Astrocyte (in vitro differentiated cells and primary cell): ENCODE results near the gene SH2B2. TPM values are rescaled to one million over a fixed set of nuclear protein-coding genes. Genes with fewer than 3 reads are reported as not detected.

ENCODE experiments used
- DNase-seq: peaks from one replicate; pipeline ENCODE4 v3.0.0-alpha.2; 2010; ENCODE audit warnings: low read depth
- FAIRE-seq: peaks from 2 replicates; lab custom pipeline; 2011; peaks lifted over from hg19 to GRCh38; lab: Jason Lieb, UNC
- H2AFZ ChIP-seq: 2 replicates; pipeline ENCODE4 v1.6.0; 2012; ENCODE audit warnings: low read depth, low read length, inconsistent platforms
- H3K27ac ChIP-seq: 2 replicates; pipeline ENCODE4 v1.5.1; 2011; ENCODE audit warnings: low read depth, low read length, inconsistent platforms
- H3K27me3 ChIP-seq: 2 replicates; pipeline ENCODE4 v1.6.0; 2011; ENCODE audit warnings: low read length, inconsistent platforms; ENCODE audit not compliant: insufficient read depth
- H3K36me3 ChIP-seq: 2 replicates; pipeline ENCODE4 v1.5.1; 2011; ENCODE audit warnings: low read length, inconsistent platforms; ENCODE audit not compliant: insufficient read depth
- H3K4me1 ChIP-seq: 2 replicates; pipeline ENCODE4 v1.5.1; 2011; ENCODE audit warnings: low read length, inconsistent platforms; ENCODE audit not compliant: insufficient read depth
- H3K4me2 ChIP-seq: 2 replicates; pipeline ENCODE4 v1.6.0; 2012; ENCODE audit warnings: low read length, inconsistent platforms
- H3K4me3 ChIP-seq: 2 replicates; pipeline ENCODE4 v1.5.1; 2011; ENCODE audit warnings: low read depth, mild to moderate bottlenecking, low read length, inconsistent platforms; ENCODE audit not compliant: insufficient read depth
- H3K79me2 ChIP-seq: 2 replicates; pipeline ENCODE4 v1.6.0; 2012; ENCODE audit warnings: mild to moderate bottlenecking, low read length, inconsistent platforms; ENCODE audit not compliant: insufficient read depth
- H3K9ac ChIP-seq: 2 replicates; pipeline ENCODE4 v1.6.0; 2012; ENCODE audit warnings: mild to moderate bottlenecking, low read length, inconsistent platforms
- H3K9me3 ChIP-seq: 2 replicates; pipeline ENCODE4 v1.5.1; 2012; ENCODE audit warnings: low read depth, mild to moderate bottlenecking, low read length, inconsistent platforms; ENCODE audit not compliant: insufficient read depth
- H4K20me1 ChIP-seq: 2 replicates; pipeline ENCODE4 v1.6.0; 2012; ENCODE audit warnings: low read length, inconsistent platforms; ENCODE audit not compliant: insufficient read depth
- H3K27ac Mint-ChIP-seq: one replicate; pipeline ENCODE4 v1.8.0; 2021; ENCODE audit warnings: mild to moderate bottlenecking, mixed read lengths; ENCODE audit not compliant: unreplicated experiment
- H3K27me3 Mint-ChIP-seq: one replicate; pipeline ENCODE4 v1.8.0; 2021; ENCODE audit warnings: low read depth, mixed read lengths; ENCODE audit not compliant: unreplicated experiment
- H3K36me3 Mint-ChIP-seq: one replicate; pipeline ENCODE4 v1.8.0; 2021; ENCODE audit warnings: low read depth, mixed read lengths; ENCODE audit not compliant: unreplicated experiment
- H3K4me1 Mint-ChIP-seq: one replicate; pipeline ENCODE4 v1.8.0; 2021; ENCODE audit warnings: low read depth, mixed read lengths; ENCODE audit not compliant: unreplicated experiment
- H3K4me3 Mint-ChIP-seq: one replicate; pipeline ENCODE4 v1.8.0; 2021; ENCODE audit warnings: mild to moderate bottlenecking, moderate library complexity, mixed read lengths; ENCODE audit not compliant: unreplicated experiment
- H3K9me3 Mint-ChIP-seq: one replicate; pipeline ENCODE4 v1.8.0; 2021; ENCODE audit warnings: mild to moderate bottlenecking, mixed read lengths; ENCODE audit not compliant: unreplicated experiment
- EZH2 ChIP-seq: IDR thresholded peaks from 2 replicates; pipeline ENCODE4 v1.6.1; 2012; ENCODE audit warnings: mild to moderate bottlenecking, low read length, inconsistent platforms; ENCODE audit not compliant: insufficient read depth
- total RNA-seq: library from RNA; stranded (reverse); gene quantifications from 2 replicates; pipeline ENCODE4 v1.2.1, GENCODE V29; 2021
- TF ChIP-seq, protein P1 (sequence below): IDR thresholded peaks from 2 replicates; pipeline ENCODE4 v1.5.1; 2011; ENCODE audit warnings: low read depth, mild to moderate bottlenecking, inconsistent platforms, low read length, moderate library complexity; ENCODE audit not compliant: insufficient read depth

The SH2B2 gene
- total RNA-seq, 1 donor from 2014 or later = 5.6 TPM

DNA sequence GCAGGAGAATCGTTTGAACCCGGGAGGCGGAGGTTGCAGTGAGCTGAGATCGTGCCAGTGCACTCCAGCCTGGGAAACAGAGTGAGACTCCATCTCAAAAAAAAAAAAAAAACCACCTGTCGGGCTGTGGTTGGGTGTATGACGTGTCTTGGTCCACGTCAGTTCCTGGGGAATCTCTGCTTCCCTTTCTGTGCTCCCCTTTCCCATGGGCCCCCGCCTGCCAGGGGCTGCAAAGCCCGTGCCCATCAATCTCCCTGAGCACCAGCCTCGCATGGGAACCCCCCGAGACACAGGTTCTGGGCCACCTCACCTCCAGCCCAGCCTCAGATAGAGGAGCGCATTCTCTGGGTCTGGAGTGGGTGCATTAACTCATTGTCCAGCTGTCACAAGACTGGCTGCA, 2.3 kb upstream of the SH2B2 start:
- Histone ChIP-seq H4K20me1 (peaks cover 17% of the 10 kb centered on the region), H3K9me3 (no peaks in the 10 kb centered on the region), H3K27me3 (no peaks in the 10 kb centered on the region), H3K4me2 (no peak overlapping the region), H3K36me3 (no peaks in the 10 kb centered on the region), H2AFZ (no peak overlapping the region), H3K4me3 (no peak overlapping the region), H3K9ac (no peak overlapping the region), H3K4me1 (peaks cover 20% of the 10 kb centered on the region), H3K79me2 (no peaks in the 10 kb centered on the region), H3K27ac (no peak overlapping the region)
- Mint-ChIP-seq H3K4me1 (no peaks in the 10 kb centered on the region), H3K4me3 (peak overlapping the region; percentile 60), H3K27ac (no peak overlapping the region), H3K36me3 (no peaks in the 10 kb centered on the region), H3K27me3 (peaks cover 10% of the 10 kb centered on the region), H3K9me3 (no peaks in the 10 kb centered on the region)
- DNase-seq = no peak
- no peak for FAIRE-seq
- TF ChIP-seq EZH2 = no peak
- TF ChIP-seq, protein P1, sequence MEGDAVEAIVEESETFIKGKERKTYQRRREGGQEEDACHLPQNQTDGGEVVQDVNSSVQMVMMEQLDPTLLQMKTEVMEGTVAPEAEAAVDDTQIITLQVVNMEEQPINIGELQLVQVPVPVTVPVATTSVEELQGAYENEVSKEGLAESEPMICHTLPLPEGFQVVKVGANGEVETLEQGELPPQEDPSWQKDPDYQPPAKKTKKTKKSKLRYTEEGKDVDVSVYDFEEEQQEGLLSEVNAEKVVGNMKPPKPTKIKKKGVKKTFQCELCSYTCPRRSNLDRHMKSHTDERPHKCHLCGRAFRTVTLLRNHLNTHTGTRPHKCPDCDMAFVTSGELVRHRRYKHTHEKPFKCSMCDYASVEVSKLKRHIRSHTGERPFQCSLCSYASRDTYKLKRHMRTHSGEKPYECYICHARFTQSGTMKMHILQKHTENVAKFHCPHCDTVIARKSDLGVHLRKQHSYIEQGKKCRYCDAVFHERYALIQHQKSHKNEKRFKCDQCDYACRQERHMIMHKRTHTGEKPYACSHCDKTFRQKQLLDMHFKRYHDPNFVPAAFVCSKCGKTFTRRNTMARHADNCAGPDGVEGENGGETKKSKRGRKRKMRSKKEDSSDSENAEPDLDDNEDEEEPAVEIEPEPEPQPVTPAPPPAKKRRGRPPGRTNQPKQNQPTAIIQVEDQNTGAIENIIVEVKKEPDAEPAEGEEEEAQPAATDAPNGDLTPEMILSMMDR = no peak

DNA sequence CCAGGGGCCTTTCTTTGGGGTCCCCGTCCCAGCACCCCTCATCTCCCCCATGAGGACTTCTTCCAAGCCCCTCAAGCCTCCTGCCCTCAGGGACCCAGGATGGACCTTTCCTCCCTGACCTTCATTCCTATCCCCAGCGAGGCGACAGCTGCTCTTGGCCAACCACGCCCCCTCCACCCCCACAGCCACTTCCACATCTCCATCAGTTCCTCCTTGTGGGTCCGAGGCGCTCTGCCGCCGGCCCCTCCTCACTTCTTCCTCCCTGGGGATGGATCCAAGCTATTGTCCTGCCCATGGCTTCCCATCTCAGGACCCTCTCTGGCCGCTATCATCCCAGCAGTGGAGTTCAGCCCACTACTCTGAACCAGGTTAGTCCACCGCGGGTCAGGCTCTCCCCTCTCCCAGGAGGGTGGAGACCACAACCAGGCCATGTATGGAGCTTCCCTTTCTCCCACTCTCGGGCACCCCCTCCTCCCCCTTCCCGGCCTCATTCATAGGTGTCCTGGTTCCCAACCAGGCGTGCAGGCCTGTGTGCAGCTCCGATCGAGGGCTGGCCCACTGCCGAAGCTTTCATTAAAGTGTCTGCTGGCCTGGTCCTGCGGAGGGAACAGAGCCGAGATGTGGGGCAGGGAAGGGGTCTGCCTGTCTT, 1.7 kb upstream of the SH2B2 start:
- H3K27me3 Mint-ChIP-seq = peaks cover 13% of the 10 kb centered on the region
- no peaks in the 10 kb centered on the region for H3K9me3 Mint-ChIP-seq
- Histone ChIP-seq H4K20me1 (peaks cover 20% of the 10 kb centered on the region), H3K27me3 (no peaks in the 10 kb centered on the region), H3K4me3 (no peak overlapping the region), H3K9ac (no peak overlapping the region), H3K36me3 (no peaks in the 10 kb centered on the region), H3K27ac (no peak overlapping the region), H3K9me3 (no peaks in the 10 kb centered on the region), H3K79me2 (no peaks in the 10 kb centered on the region), H3K4me1 (peaks cover 20% of the 10 kb centered on the region), H2AFZ (no peak overlapping the region), H3K4me2 (no peak overlapping the region)
- H3K4me3 Mint-ChIP-seq = peak overlapping the region; percentile 60
- H3K36me3 Mint-ChIP-seq = no peaks in the 10 kb centered on the region
- FAIRE-seq (no peak), DNase-seq (no peak)
- H3K4me1 Mint-ChIP-seq = no peaks in the 10 kb centered on the region
- H3K27ac Mint-ChIP-seq = peak overlapping the region; percentile 69
- TF ChIP-seq, protein P1 = no peak
- TF ChIP-seq EZH2 = no peak

DNA sequence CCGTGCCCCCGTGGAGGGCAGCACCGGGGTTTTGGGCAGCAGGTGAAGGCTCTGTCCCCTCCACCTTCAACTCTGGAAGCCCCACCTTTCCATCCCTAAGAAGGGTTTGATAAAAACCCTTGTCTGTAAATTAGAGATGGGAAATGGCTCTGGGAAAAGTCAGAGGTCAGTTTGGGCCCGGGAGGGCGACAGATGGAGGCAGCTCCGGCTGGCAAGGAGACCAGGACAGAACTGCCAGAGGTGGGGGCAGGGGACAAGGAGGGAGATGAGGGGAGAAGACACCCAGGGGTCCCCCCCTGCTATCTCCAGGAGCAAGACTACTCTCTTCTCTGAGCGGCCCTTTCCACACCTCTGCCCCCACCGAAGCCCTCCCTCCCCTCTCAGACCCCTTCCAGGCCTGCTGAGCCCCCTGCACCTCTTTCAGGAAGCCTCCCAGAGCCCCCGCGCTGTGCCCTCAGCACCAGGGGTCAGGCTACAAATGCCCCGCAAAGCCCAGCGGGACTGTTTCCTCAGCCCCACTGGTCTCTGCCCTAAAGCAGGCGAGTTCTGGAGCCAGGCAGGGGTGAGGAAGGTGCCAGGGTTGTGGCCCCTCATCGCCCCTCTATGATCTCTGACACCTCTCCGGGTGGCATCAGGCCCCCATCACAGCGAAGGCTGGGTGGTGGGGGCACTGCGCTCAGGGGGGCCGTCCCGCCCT, 980 bp upstream of the SH2B2 start:
- H3K79me2 ChIP-seq = no peaks in the 10 kb centered on the region
- peak overlapping the region; percentile 78 for H3K4me3 Mint-ChIP-seq
- H3K27ac Mint-ChIP-seq = no peak overlapping the region
- no peak for FAIRE-seq
- H3K4me1 ChIP-seq = peaks cover 20% of the 10 kb centered on the region
- H3K27me3 Mint-ChIP-seq = peaks cover 17% of the 10 kb centered on the region
- H3K4me3 ChIP-seq = peak overlapping the region; percentile 69
- H3K36me3 Mint-ChIP-seq = no peaks in the 10 kb centered on the region
- no peaks in the 10 kb centered on the region for H3K9me3 ChIP-seq
- H2AFZ ChIP-seq = peak overlapping the region; percentile 86
- DNase-seq = no peak
- H3K36me3 ChIP-seq = no peaks in the 10 kb centered on the region
- TF ChIP-seq EZH2 = no peak
- TF ChIP-seq, protein P1 = no peak
- H3K9me3 Mint-ChIP-seq = no peaks in the 10 kb centered on the region
- H3K4me2 ChIP-seq = peak overlapping the region; percentile 96
- H3K9ac ChIP-seq = peak overlapping the region; percentile 77
- no peaks in the 10 kb centered on the region for H3K4me1 Mint-ChIP-seq
- peaks cover 3% of the 10 kb centered on the region for H3K27me3 ChIP-seq
- H3K27ac ChIP-seq = no peak overlapping the region
- H4K20me1 ChIP-seq = peaks cover 20% of the 10 kb centered on the region
